ENCODE data around the gene PGAM5.

- TF ChIP-seq CTCF (IDR thresholded peaks at IDR 0.05) = no peak
- TF ChIP-seq POLR2A (IDR thresholded peaks at IDR 0.05) = no peak
- no peak for TF ChIP-seq POLR2AphosphoS5 (IDR thresholded peaks at IDR 0.05)
- TF ChIP-seq EP300 (IDR thresholded peaks at IDR 0.05) = no peak
These were observed 15.7 kb downstream of the PGAM5 start for GRCh38 chr12:132726386-132726785.

Data from gastroesophageal sphincter (tissue), 3 donors.